ENCODE data around the gene ABHD11.

The ABHD11 gene

GRCh38 chr7:73701357-73701995 lies 37.1 kb downstream of the ABHD11 start:
- no peak for DNase-seq (ENCODE audit: low read depth)

- DNase-seq (ENCODE audit: low read depth) = no peak
These were observed 37.9 kb downstream of the ABHD11 start for GRCh38 chr7:73700581-73701134.

- no peak for DNase-seq (ENCODE audit: low read depth)
These were observed 38.6 kb downstream of the ABHD11 start for GRCh38 chr7:73700069-73700423.

- no peak for DNase-seq (ENCODE audit: low read depth)
These were observed 39.1 kb downstream of the ABHD11 start for GRCh38 chr7:73699370-73700068.

GRCh38 chr7:73698410-73698809 lies 40.2 kb downstream of the ABHD11 start:
- DNase-seq (ENCODE audit: low read depth) = no peak

GRCh38 chr7:73696372-73696771 lies 42.2 kb downstream of the ABHD11 start:
- no peak for DNase-seq (ENCODE audit: low read depth)

- no peak for DNase-seq (ENCODE audit: low read depth)
These were observed 48.0 kb downstream of the ABHD11 start for GRCh38 chr7:73690646-73691045.

GRCh38 chr7:73688288-73688687 lies 50.3 kb downstream of the ABHD11 start:
- DNase-seq (ENCODE audit: low read depth) = no peak
